ENCODE data around the gene RAP1GAP2.
A peak's percentile ranks its signal among the peaks of the same experiment; 100 is the strongest.

Gene RAP1GAP2

GRCh38 chr17:3004925-3005324 is 208.7 kb downstream of the RAP1GAP2 start:
- no peak for DNase-seq

GRCh38 chr17:3005696-3006095 is 209.5 kb downstream of the RAP1GAP2 start:
- DNase-seq = no peak

- DNase-seq = no peak
Observed at GRCh38 chr17:3006801-3007200, 210.6 kb downstream of the RAP1GAP2 start.

GRCh38 chr17:3007651-3008121 is 211.4 kb downstream of the RAP1GAP2 start:
- no peak for DNase-seq

GRCh38 chr17:3008336-3009288 is 212.4 kb downstream of the RAP1GAP2 start:
- DNase-seq = no peak

- no peak for DNase-seq
Observed at GRCh38 chr17:3009411-3009920, 213.2 kb downstream of the RAP1GAP2 start.

GRCh38 chr17:3011891-3012290 is 215.7 kb downstream of the RAP1GAP2 start:
- no peak for DNase-seq

GRCh38 chr17:3012926-3013581 is 216.8 kb downstream of the RAP1GAP2 start:
- peak; percentile 40 to 42 for DNase-seq

GRCh38 chr17:3015890-3016289 is 219.7 kb downstream of the RAP1GAP2 start:
- DNase-seq = no peak

- DNase-seq = no peak
Observed at GRCh38 chr17:3017936-3018335, 221.7 kb downstream of the RAP1GAP2 start.

- no peak for DNase-seq
Observed at GRCh38 chr17:3019761-3020160, 223.5 kb downstream of the RAP1GAP2 start.

GRCh38 chr17:3020381-3020780 is 224.1 kb downstream of the RAP1GAP2 start:
- DNase-seq = no peak

GRCh38 chr17:3022197-3022596 is 226.0 kb downstream of the RAP1GAP2 start:
- no peak for DNase-seq

GRCh38 chr17:3024346-3024745 is 228.1 kb downstream of the RAP1GAP2 start:
- no peak for DNase-seq

GRCh38 chr17:3025421-3026124 is 229.3 kb downstream of the RAP1GAP2 start:
- no peak for DNase-seq

GRCh38 chr17:3026125-3026855 is 230.1 kb downstream of the RAP1GAP2 start:
- no peak for DNase-seq

GRCh38 chr17:3026856-3027751 is 230.9 kb downstream of the RAP1GAP2 start:
- DNase-seq = no peak

- no peak for DNase-seq
Observed at GRCh38 chr17:3027786-3028532, 231.7 kb downstream of the RAP1GAP2 start.

- DNase-seq = no peak
Observed at GRCh38 chr17:3029213-3029913, 233.1 kb downstream of the RAP1GAP2 start.

GRCh38 chr17:3030096-3030495 is 233.9 kb downstream of the RAP1GAP2 start:
- DNase-seq = no peak

Measured in stimulated activated CD4-positive, alpha-beta T cell treated with anti-CD3 and anti-CD28 coated beads, Interleukin-4, amount 100 ng/mL, for 4 hours (primary cell).